ENCODE measurements around the gene RGS9BP. TPM values are rescaled to one million over a fixed set of nuclear protein-coding genes. Genes with fewer than 3 reads are reported as not detected.

RGS9BP gene
- total and polyA plus RNA-seq, 2 of the 13 experiments (the other 11 are each of a cell fraction or from before 2014, with no cell fraction given) = 0.01 TPM; not detected in 1

DNA sequence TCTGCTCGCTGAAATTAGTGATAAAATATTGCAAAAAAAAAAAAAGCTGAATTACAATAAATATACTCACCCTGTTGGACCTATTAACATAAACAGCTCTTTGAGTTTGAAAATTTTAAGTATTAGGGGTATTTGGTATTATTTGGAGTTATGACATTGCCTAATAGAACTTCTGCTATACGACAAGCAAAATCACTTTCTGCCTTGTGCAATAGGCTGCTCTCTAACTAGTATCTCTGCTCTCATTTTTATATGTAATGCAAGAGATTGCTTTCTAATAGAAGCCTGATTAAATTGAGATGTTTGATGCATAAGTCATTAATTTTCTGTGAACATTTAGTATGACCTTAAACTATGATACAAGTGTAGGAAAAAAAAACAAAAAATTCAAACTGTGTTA is 5.3 kb downstream of the RGS9BP start (continued):
- TF ChIP-seq, protein P1, sequence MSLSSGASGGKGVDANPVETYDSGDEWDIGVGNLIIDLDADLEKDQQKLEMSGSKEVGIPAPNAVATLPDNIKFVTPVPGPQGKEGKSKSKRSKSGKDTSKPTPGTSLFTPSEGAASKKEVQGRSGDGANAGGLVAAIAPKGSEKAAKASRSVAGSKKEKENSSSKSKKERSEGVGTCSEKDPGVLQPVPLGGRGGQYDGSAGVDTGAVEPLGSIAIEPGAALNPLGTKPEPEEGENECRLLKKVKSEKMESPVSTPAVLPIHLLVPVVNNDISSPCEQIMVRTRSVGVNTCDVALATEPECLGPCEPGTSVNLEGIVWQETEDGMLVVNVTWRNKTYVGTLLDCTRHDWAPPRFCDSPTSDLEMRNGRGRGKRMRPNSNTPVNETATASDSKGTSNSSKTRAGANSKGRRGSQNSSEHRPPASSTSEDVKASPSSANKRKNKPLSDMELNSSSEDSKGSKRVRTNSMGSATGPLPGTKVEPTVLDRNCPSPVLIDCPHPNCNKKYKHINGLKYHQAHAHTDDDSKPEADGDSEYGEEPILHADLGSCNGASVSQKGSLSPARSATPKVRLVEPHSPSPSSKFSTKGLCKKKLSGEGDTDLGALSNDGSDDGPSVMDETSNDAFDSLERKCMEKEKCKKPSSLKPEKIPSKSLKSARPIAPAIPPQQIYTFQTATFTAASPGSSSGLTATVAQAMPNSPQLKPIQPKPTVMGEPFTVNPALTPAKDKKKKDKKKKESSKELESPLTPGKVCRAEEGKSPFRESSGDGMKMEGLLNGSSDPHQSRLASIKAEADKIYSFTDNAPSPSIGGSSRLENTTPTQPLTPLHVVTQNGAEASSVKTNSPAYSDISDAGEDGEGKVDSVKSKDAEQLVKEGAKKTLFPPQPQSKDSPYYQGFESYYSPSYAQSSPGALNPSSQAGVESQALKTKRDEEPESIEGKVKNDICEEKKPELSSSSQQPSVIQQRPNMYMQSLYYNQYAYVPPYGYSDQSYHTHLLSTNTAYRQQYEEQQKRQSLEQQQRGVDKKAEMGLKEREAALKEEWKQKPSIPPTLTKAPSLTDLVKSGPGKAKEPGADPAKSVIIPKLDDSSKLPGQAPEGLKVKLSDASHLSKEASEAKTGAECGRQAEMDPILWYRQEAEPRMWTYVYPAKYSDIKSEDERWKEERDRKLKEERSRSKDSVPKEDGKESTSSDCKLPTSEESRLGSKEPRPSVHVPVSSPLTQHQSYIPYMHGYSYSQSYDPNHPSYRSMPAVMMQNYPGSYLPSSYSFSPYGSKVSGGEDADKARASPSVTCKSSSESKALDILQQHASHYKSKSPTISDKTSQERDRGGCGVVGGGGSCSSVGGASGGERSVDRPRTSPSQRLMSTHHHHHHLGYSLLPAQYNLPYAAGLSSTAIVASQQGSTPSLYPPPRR (CRISPR knock-in tag; IDR thresholded peaks at IDR 0.05; ENCODE audit: borderline replicate concordance) = no peak

DNA sequence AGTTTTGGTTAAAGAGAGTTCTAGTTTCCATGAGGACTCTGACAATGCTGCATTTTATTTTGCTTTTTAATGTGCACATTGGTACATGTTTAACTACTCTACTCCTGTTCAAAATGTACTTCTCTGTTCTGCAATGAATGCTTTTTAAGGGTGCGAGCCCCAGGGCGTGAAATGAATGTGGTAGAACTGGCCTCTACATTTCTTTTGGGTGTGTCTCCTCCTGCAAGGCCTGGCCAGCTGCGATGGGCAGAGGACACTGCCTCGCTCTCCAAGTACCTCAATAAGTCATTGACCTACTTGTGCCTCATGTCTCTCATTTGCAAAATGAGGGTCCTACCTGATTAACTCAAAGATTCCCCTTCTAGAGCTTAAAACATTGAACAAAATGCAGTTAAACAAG is 6.7 kb downstream of the RGS9BP start:
- in situ Hi-C loops (cut with HindIII; ENCODE audit: extremely low pct_ligation_motif_present, low pct_unique_long_range_greater_than_20kb) = loop anchor here (25.0 kb wide), 1 partner anchor 455 kb away; the partner anchor contains the start of gene WDR88
- H3K9ac ChIP-seq (ENCODE audit: insufficient read depth, low read depth, low read length) = no peak overlapping the region
- no TSS peak for BruUV-seq (replicated peaks)
- no peaks in the 10 kb centered on the region for H3K36me3 ChIP-seq (replicated peaks in 1 of 2; ENCODE audit: control insufficient read depth in 1 of 2, insufficient read depth in 2 of 2, low read length in 2 of 2)
- FAIRE-seq (no peak), DNase-seq (ENCODE audit: low spot score) (no peak), ATAC-seq (no peak)
- H3K4me1 ChIP-seq (ENCODE audit: insufficient read depth, low read length) = peaks cover 9% of the 10 kb centered on the region
- ChIA-PET CTCF (ENCODE audit: low intra/inter-chr PET ratio, low total read pairs) (no interaction called here), POLR2A (interaction anchor here (3.0 kb wide), 1 partner anchor 9 kb away, joined by 9 read pairs; the partner anchor contains the start of gene NUDT19)
- intact Hi-C loops (cut with micrococcal nuclease; ENCODE audit: unreplicated experiment) = no loop called here
- H3K27me3 ChIP-seq (ENCODE audit: control insufficient read depth in 1 of 2, insufficient read depth in 2 of 2, low read length in 2 of 2) = peaks cover 0 to 4% of the 10 kb centered on the region in 2 experiments; a peak in 4 of 5 replicates
- no peaks in the 10 kb centered on the region for H3K9me3 ChIP-seq (ENCODE audit: low read length)
- WGBS (ENCODE audit: low lambda C conversion rate) = 5% methylated on average over 4 of the region's 4 CpGs
- no peaks in the 10 kb centered on the region for H3K79me2 ChIP-seq (ENCODE audit: insufficient read depth, low read length)
- H3K4me2 ChIP-seq (ENCODE audit: low read depth, low read length) = no peak overlapping the region
- H3K27ac ChIP-seq (ENCODE audit: extremely low read length, insufficient read depth, low read length) = no peak overlapping the region
- no peak overlapping the region for H2AFZ ChIP-seq (ENCODE audit: low read length)
- no peak overlapping the region for H3K4me3 ChIP-seq (replicated peaks in 1 of 3; ENCODE audit: insufficient read depth in 1 of 3, low read depth in 2 of 3, low read length in 3 of 3)
- H4K20me1 ChIP-seq (ENCODE audit: insufficient read depth, low read length) = no peaks in the 10 kb centered on the region
- TF ChIP-seq, protein P2, sequence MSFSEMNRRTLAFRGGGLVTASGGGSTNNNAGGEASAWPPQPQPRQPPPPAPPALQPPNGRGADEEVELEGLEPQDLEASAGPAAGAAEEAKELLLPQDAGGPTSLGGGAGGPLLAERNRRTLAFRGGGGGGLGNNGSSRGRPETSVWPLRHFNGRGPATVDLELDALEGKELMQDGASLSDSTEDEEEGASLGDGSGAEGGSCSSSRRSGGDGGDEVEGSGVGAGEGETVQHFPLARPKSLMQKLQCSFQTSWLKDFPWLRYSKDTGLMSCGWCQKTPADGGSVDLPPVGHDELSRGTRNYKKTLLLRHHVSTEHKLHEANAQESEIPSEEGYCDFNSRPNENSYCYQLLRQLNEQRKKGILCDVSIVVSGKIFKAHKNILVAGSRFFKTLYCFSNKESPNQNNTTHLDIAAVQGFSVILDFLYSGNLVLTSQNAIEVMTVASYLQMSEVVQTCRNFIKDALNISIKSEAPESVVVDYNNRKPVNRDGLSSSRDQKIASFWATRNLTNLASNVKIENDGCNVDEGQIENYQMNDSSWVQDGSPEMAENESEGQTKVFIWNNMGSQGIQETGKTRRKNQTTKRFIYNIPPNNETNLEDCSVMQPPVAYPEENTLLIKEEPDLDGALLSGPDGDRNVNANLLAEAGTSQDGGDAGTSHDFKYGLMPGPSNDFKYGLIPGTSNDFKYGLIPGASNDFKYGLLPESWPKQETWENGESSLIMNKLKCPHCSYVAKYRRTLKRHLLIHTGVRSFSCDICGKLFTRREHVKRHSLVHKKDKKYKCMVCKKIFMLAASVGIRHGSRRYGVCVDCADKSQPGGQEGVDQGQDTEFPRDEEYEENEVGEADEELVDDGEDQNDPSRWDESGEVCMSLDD (CRISPR knock-in tag; IDR thresholded peaks at IDR 0.05; ENCODE audit: borderline replicate concordance) = no peak
- TF ChIP-seq, protein P3, sequence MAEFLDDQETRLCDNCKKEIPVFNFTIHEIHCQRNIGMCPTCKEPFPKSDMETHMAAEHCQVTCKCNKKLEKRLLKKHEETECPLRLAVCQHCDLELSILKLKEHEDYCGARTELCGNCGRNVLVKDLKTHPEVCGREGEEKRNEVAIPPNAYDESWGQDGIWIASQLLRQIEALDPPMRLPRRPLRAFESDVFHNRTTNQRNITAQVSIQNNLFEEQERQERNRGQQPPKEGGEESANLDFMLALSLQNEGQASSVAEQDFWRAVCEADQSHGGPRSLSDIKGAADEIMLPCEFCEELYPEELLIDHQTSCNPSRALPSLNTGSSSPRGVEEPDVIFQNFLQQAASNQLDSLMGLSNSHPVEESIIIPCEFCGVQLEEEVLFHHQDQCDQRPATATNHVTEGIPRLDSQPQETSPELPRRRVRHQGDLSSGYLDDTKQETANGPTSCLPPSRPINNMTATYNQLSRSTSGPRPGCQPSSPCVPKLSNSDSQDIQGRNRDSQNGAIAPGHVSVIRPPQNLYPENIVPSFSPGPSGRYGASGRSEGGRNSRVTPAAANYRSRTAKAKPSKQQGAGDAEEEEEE (CRISPR knock-in tag; IDR thresholded peaks at IDR 0.05; ENCODE audit: borderline replicate concordance) = no peak
- TF ChIP-seq ZNF350 (CRISPR knock-in tag; IDR thresholded peaks at IDR 0.05; ENCODE audit: borderline replicate concordance, low read depth) (no peak), JDP2 (CRISPR knock-in tag; IDR thresholded peaks at IDR 0.05; ENCODE audit: borderline replicate concordance) (no peak), NFE2L1 (CRISPR knock-in tag; IDR thresholded peaks at IDR 0.05; ENCODE audit: borderline replicate concordance) (no peak), SOX5 (CRISPR knock-in tag; IDR thresholded peaks at IDR 0.05; ENCODE audit: borderline replicate concordance) (no peak), TAF1 (CRISPR knock-in tag; IDR thresholded peaks at IDR 0.05) (no peak), ZIK1 (CRISPR knock-in tag; IDR thresholded peaks at IDR 0.05; ENCODE audit: borderline replicate concordance, low read depth) (no peak), SCMH1 (CRISPR knock-in tag; IDR thresholded peaks at IDR 0.05; ENCODE audit: borderline replicate concordance) (no peak), XBP1 (CRISPR knock-in tag; IDR thresholded peaks at IDR 0.05) (no peak), PAF1 (CRISPR knock-in tag; IDR thresholded peaks at IDR 0.05) (no peak), ZC3H13 (CRISPR knock-in tag; IDR thresholded peaks at IDR 0.05) (no peak), MIER3 (CRISPR knock-in tag; IDR thresholded peaks at IDR 0.05; ENCODE audit: borderline replicate concordance) (no peak)

All from HepG2 (cell line).